ENCODE data around the gene SH3BP1. TPM values are rescaled to one million over a fixed set of nuclear protein-coding genes. Genes with fewer than 3 reads are reported as not detected.
"Not testable (repeated sequence)": the region's sequence is repeated elsewhere in the genome, so short reads cannot be mapped to it uniquely, and the experiment has no call there.

The SH3BP1 gene
- total RNA-seq, 1 donor from 2014 or later = 116 TPM

GRCh38 chr22:37640591-37641560 is 1.4 kb downstream of the SH3BP1 start:
- H3K4me1 Mint-ChIP-seq (ENCODE audit: low read depth) = peaks cover 50% of the 10 kb centered on the region
- intact Hi-C loops (cut with micrococcal nuclease) = no loop called here
- no peaks in the 10 kb centered on the region for H3K27me3 Mint-ChIP-seq (ENCODE audit: insufficient read depth)
- H3K27ac Mint-ChIP-seq = peak overlapping the region; percentile 100
- H3K36me3 Mint-ChIP-seq (ENCODE audit: low read depth) = peaks cover 21% of the 10 kb centered on the region
- H3K9me3 Mint-ChIP-seq = no peaks in the 10 kb centered on the region
- DNase-seq (ENCODE audit: low spot score) = no peak
- peak overlapping the region; percentile 97 for H3K4me3 Mint-ChIP-seq

- peak overlapping the region; percentile 58 for H3K4me3 Mint-ChIP-seq
- peaks cover 43% of the 10 kb centered on the region for H3K4me1 Mint-ChIP-seq (ENCODE audit: low read depth)
- intact Hi-C loops (cut with micrococcal nuclease) = no loop called here
- DNase-seq (ENCODE audit: low spot score) = no peak
- no peak overlapping the region for H3K27ac Mint-ChIP-seq
- H3K27me3 Mint-ChIP-seq (ENCODE audit: insufficient read depth) = no peaks in the 10 kb centered on the region
- peaks cover 25% of the 10 kb centered on the region for H3K36me3 Mint-ChIP-seq (ENCODE audit: low read depth)
- H3K9me3 Mint-ChIP-seq = no peaks in the 10 kb centered on the region
These were observed 2.1 kb downstream of the SH3BP1 start for GRCh38 chr22:37641561-37641949.

- Mint-ChIP-seq H3K36me3 (ENCODE audit: low read depth) (peaks cover 31% of the 10 kb centered on the region), H3K9me3 (no peaks in the 10 kb centered on the region), H3K4me1 (ENCODE audit: low read depth) (peaks cover 26% of the 10 kb centered on the region), H3K27me3 (ENCODE audit: insufficient read depth) (no peaks in the 10 kb centered on the region), H3K4me3 (peak overlapping the region; percentile 59), H3K27ac (peak overlapping the region; percentile 52)
- intact Hi-C loops (cut with micrococcal nuclease) = loop anchor here (1.0 kb wide), 4 partner anchors 15 to 38 kb away; partner anchors contain the start of gene PDXP
- peak; percentile 74 for DNase-seq (ENCODE audit: low spot score)
These were observed 3.9 kb downstream of the SH3BP1 start for GRCh38 chr22:37643225-37643847.

- Mint-ChIP-seq H3K27ac (no peak overlapping the region), H3K27me3 (ENCODE audit: insufficient read depth) (no peaks in the 10 kb centered on the region), H3K9me3 (no peaks in the 10 kb centered on the region), H3K4me3 (no peak overlapping the region), H3K36me3 (ENCODE audit: low read depth) (peaks cover 54% of the 10 kb centered on the region), H3K4me1 (ENCODE audit: low read depth) (peaks cover 14% of the 10 kb centered on the region)
- intact Hi-C loops (cut with micrococcal nuclease) = no loop called here
- DNase-seq (ENCODE audit: low spot score) = no peak
These were observed 7.8 kb downstream of the SH3BP1 start for GRCh38 chr22:37647317-37647716.

- peaks cover 9% of the 10 kb centered on the region for H3K4me1 Mint-ChIP-seq (ENCODE audit: low read depth)
- H3K9me3 Mint-ChIP-seq = no peaks in the 10 kb centered on the region
- DNase-seq (ENCODE audit: low spot score) = no peak
- H3K36me3 Mint-ChIP-seq (ENCODE audit: low read depth) = peaks cover 53% of the 10 kb centered on the region
- H3K27ac Mint-ChIP-seq = no peak overlapping the region
- H3K4me3 Mint-ChIP-seq = no peak overlapping the region
- intact Hi-C loops (cut with micrococcal nuclease) = no loop called here
- no peaks in the 10 kb centered on the region for H3K27me3 Mint-ChIP-seq (ENCODE audit: insufficient read depth)
These were observed 8.5 kb downstream of the SH3BP1 start for GRCh38 chr22:37647928-37648327.

GRCh38 chr22:37650463-37651136 is 11.1 kb downstream of the SH3BP1 start:
- no peaks in the 10 kb centered on the region for H3K4me1 Mint-ChIP-seq (ENCODE audit: low read depth)
- no peaks in the 10 kb centered on the region for H3K27me3 Mint-ChIP-seq (ENCODE audit: insufficient read depth)
- DNase-seq (ENCODE audit: low spot score) = no peak
- no peaks in the 10 kb centered on the region for H3K9me3 Mint-ChIP-seq
- intact Hi-C loops (cut with micrococcal nuclease) = no loop called here
- H3K4me3 Mint-ChIP-seq = no peak overlapping the region
- H3K27ac Mint-ChIP-seq = no peak overlapping the region
- H3K36me3 Mint-ChIP-seq (ENCODE audit: low read depth) = peaks cover 47% of the 10 kb centered on the region

- Mint-ChIP-seq H3K36me3 (ENCODE audit: low read depth) (peaks cover 35% of the 10 kb centered on the region), H3K4me3 (no peak overlapping the region), H3K4me1 (ENCODE audit: low read depth) (peaks cover 17% of the 10 kb centered on the region), H3K27me3 (ENCODE audit: insufficient read depth) (no peaks in the 10 kb centered on the region), H3K9me3 (no peaks in the 10 kb centered on the region), H3K27ac (peak overlapping the region; percentile 18)
- intact Hi-C loops (cut with micrococcal nuclease) = no loop called here
- DNase-seq (ENCODE audit: low spot score) = no peak
These were observed 15.2 kb downstream of the SH3BP1 start for GRCh38 chr22:37654563-37655251.

- no peak overlapping the region for H3K27ac Mint-ChIP-seq
- H3K9me3 Mint-ChIP-seq = no peaks in the 10 kb centered on the region
- H3K4me1 Mint-ChIP-seq (ENCODE audit: low read depth) = peaks cover 22% of the 10 kb centered on the region
- DNase-seq (ENCODE audit: low spot score) = no peak
- H3K4me3 Mint-ChIP-seq = no peak overlapping the region
- H3K27me3 Mint-ChIP-seq (ENCODE audit: insufficient read depth) = no peaks in the 10 kb centered on the region
- H3K36me3 Mint-ChIP-seq (ENCODE audit: low read depth) = peaks cover 30% of the 10 kb centered on the region
- intact Hi-C loops (cut with micrococcal nuclease) = no loop called here
These were observed 15.7 kb downstream of the SH3BP1 start for GRCh38 chr22:37655252-37655563.

- H3K4me3 Mint-ChIP-seq; H3K9me3 Mint-ChIP-seq; H3K27me3 Mint-ChIP-seq (ENCODE audit: insufficient read depth); intact Hi-C loops (cut with micrococcal nuclease); DNase-seq (ENCODE audit: low spot score): not testable (repeated sequence)
- peak overlapping the region; percentile 49 for H3K27ac Mint-ChIP-seq
- peaks cover 24% of the 10 kb centered on the region for H3K36me3 Mint-ChIP-seq (ENCODE audit: low read depth)
- peaks cover 34% of the 10 kb centered on the region for H3K4me1 Mint-ChIP-seq (ENCODE audit: low read depth)
These were observed 17.1 kb downstream of the SH3BP1 start for GRCh38 chr22:37656583-37656982.

GRCh38 chr22:37657590-37658132 is 18.2 kb downstream of the SH3BP1 start:
- Mint-ChIP-seq H3K27ac (peak overlapping the region; percentile 91), H3K4me1 (ENCODE audit: low read depth) (peaks cover 43% of the 10 kb centered on the region), H3K4me3 (peak overlapping the region; percentile 86), H3K27me3 (ENCODE audit: insufficient read depth) (no peaks in the 10 kb centered on the region), H3K36me3 (ENCODE audit: low read depth) (peaks cover 22% of the 10 kb centered on the region), H3K9me3 (no peaks in the 10 kb centered on the region)
- intact Hi-C loops (cut with micrococcal nuclease) = loop anchor here (1.0 to 2.0 kb wide), 6 partner anchors 14 to 1129 kb away; partner anchors contain the start of genes EIF3D, GGA1 and SH3BP1
- DNase-seq (ENCODE audit: low spot score) = no peak

GRCh38 chr22:37658133-37659065 is 18.9 kb downstream of the SH3BP1 start, which contains the start of gene PDXP:
Gene PDXP, plus strand, starts transcription at chr22:37658723. Its CDS starts 60 bp downstream, at chr22:37658783.
- no peaks in the 10 kb centered on the region for H3K27me3 Mint-ChIP-seq (ENCODE audit: insufficient read depth)
- H3K4me3 Mint-ChIP-seq = peak within 1 kb of the TSS; percentile 89
- H3K9me3 Mint-ChIP-seq = no peaks in the 10 kb centered on the region
- peaks cover 43% of the 10 kb centered on the region for H3K4me1 Mint-ChIP-seq (ENCODE audit: low read depth)
- peak; percentile 99 for DNase-seq (ENCODE audit: low spot score)
- H3K27ac Mint-ChIP-seq = peak within 1 kb of the TSS; percentile 91
- peaks cover 19% of the 10 kb centered on the region for H3K36me3 Mint-ChIP-seq (ENCODE audit: low read depth)
- intact Hi-C loops (cut with micrococcal nuclease) = loop anchor here (1.0 to 2.0 kb wide), 6 partner anchors 15 to 1130 kb away; partner anchors contain the start of genes EIF3D, GGA1 and SH3BP1

Measured in activated T-helper 1 cell treated with anti-CD3 and anti-CD28 coated beads, Interleukin-12 subunit alpha, Interleukin-12 subunit beta, Interleukin-2, Interleukin-4 antibody, amounts not matched to agents 30 ng/mL and 10 ng/mL and 1 ng/mL, durations not matched to agents 14 hours and 24 hours and 36 hours (primary cell).